Fibroblast of skin of back (primary cell): ENCODE results near the gene SLC7A1.
A peak's percentile ranks its signal among the peaks of the same experiment; 100 is the strongest.

Experiments
- DNase-seq: peaks from one replicate; pipeline ENCODE4 v3.0.0-alpha.2; 2013

The SLC7A1 gene

GRCh38 chr13:29508130-29508875 is 87.2 kb downstream of the SLC7A1 start:
- DNase-seq = peak; percentile 77

- no peak for DNase-seq
Measured at GRCh38 chr13:29507356-29507755, 88.1 kb downstream of the SLC7A1 start.

DNA sequence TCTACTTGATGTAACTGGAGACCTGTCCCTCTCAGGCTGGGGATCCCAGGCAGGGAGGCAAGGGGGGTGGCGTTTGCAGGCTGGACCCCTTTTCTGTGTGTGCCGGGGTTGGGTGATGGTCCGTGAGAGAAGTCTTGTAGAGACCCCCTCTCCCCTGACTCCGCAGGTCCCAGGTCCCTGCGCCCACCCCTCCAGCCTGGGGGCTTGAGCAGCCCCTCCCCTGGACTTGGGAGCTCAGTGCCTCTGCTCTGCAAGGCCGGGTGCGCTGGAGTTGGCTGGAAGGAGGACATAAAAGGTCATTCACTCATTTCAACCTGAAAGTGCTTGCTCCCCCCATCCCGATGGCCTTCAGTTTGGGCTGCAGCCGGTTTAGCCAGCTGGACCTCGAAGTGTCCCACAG is 89.5 kb downstream of the SLC7A1 start:
- no peak for DNase-seq

DNA sequence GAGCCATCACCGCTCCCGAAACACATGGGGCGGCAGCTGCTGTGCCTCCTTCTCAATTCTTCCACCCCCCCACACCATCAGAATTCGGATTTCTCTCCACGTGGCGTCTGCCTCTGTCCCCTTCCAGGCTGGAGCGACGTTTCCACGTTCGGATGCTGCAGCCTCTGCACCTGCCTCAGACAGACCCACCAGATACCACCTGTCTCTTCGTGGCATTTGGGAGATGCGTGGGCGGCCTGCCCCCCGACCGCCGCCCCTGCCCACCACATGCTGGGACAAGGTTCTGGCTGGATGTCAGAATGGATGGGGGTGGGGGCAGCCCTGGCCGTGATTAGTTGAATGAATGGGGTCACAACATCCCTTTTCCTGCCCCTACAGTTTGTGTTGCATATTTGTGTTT is 90.0 kb downstream of the SLC7A1 start:
- DNase-seq = no peak

GRCh38 chr13:29504691-29505090 is 90.8 kb downstream of the SLC7A1 start:
- no peak for DNase-seq

DNA sequence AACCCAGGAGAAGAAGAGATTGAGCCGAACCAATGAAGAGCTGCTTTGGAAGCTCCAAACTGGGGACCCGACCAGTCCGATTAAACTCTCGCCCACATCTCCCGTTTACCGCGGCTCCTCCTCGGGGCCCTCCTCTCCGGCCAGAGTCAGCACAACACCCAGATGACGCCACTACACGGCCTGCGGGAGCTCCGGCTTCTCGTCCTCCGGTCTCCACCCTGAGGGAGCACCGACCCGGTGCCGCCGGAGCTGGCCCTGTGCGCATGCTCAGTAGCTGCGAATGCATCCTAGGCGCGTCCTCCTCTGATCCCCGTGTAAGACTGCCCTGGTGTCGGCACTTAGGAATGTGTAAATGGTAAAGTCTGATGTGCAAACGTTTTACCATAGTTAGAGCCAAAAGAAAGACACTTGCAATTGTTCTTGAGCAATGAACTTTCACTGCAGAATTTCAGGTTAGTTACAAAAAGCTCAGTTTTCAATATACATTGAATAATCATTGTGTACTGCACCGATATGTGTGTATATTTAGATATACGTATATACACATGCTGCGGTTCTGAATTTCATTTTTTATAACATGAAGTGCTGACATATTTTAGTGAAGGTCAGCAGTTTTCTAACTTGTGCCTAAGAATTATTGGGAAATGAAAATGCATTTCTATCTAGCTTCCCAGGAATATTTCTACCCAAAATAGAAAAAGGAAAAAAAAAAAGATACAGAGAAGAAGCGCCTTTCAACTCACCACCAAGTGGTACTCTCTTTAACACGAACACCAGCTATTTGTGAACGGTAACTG is 92.2 kb downstream of the SLC7A1 start:
- peak; percentile 28 for DNase-seq

GRCh38 chr13:29502391-29503008 is 93.0 kb downstream of the SLC7A1 start:
- no peak for DNase-seq

DNA sequence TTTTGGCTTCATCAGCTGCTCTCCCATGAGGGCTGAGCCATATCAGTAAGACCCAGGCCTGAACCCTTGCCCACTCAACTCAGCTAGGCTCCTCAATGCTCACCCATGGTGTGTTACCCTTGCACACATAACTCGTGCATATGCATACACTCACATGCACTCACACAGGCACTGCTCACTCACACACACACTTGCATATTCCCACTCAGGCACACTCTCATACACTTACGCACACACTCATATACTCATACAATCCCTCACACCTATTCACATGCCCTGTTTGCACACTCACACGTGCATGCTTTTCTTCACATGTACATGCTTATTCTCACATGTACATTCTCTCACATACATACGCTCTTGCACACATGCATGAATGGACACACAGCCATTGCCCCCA is 93.8 kb downstream of the SLC7A1 start:
- no peak for DNase-seq

- DNase-seq = no peak
Measured at GRCh38 chr13:29500386-29500785, 95.1 kb downstream of the SLC7A1 start.

GRCh38 chr13:29499506-29500165 is 95.9 kb downstream of the SLC7A1 start:
- DNase-seq = no peak

- DNase-seq = no peak
Measured at GRCh38 chr13:29498426-29499040, 97.0 kb downstream of the SLC7A1 start.

GRCh38 chr13:29497137-29497654 is 98.3 kb downstream of the SLC7A1 start:
- peak; percentile 70 for DNase-seq

DNA sequence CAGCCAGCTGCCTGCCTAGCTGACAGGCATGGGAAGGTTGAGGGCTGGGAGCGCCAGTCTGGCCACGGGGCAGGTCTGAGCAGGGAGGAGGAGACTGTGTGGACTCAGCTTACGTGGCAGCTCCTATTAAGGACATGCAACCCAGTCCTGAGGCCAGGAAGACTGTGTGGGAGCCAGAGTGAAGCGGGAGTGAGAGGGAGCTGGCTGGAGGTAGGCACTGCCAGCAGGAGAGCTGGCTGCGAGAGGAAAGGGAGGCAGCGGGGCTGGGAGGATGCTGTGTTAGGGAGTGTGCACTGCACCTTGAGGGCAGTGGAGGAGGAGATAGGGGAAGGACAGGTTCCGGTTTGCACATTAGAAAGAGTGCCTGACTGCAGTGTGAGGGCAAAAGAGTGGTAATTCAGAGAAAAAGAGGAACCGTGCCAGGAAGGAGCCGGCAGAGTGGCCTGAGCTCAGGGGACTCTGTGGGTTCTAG is 99.2 kb downstream of the SLC7A1 start:
- DNase-seq = no peak

DNA sequence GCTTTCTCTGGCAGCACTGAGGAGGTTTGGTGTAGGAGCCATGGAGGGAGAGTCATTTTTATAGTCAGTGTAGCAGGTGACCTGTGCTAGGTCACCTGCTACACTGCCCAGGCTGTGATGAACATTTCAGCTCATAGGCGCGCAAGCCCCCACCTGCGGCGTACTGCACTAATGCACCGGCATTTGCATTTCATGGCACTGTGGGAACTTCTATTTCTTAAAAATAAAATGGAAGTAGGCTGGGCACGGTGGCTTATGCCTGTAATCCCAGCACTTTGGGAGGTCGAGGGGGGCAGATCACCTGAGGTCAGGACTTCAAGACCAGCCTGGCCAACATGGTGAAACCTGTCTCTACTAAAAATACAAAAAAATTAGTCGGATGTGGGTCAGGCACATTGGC is 101.0 kb downstream of the SLC7A1 start:
- DNase-seq = no peak

- no peak for DNase-seq
Measured at GRCh38 chr13:29493796-29494195, 101.7 kb downstream of the SLC7A1 start.

DNA sequence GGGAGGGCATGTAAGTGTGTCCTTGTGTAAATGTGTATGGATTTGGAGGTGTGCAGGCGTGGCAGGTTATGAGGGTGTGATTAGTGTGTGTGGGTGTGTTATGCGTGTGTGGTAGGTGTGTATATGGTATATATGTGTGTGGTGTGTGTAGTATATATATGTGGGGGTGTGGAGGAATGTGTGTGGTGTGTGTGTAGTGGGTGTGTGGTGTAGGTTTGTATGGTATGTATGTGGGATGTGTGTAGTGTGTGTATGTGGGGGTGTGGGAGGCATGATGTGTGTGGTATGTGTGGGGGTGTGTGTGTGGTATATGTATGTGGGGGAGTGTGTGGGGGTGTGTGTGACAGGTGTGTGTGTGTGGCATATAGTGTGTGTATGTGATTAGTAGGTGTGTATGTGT is 104.2 kb downstream of the SLC7A1 start:
- no peak for DNase-seq

DNA sequence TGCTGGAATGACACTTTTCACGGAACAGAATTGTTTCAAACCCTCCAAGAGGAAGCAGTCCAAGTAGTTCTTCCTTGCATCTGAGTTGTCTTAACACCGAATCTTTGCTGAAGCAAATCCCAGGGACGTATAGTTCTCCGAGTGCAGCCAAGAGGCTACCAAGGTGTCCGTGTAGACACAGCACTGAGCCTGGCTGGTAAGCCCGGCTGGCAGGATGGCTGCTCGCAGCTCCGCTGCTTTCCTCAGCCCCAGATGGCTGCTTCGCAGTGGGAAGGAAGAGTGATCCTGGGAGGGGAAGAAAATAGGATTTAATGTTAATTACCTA is 105.0 kb downstream of the SLC7A1 start:
- no peak for DNase-seq

DNA sequence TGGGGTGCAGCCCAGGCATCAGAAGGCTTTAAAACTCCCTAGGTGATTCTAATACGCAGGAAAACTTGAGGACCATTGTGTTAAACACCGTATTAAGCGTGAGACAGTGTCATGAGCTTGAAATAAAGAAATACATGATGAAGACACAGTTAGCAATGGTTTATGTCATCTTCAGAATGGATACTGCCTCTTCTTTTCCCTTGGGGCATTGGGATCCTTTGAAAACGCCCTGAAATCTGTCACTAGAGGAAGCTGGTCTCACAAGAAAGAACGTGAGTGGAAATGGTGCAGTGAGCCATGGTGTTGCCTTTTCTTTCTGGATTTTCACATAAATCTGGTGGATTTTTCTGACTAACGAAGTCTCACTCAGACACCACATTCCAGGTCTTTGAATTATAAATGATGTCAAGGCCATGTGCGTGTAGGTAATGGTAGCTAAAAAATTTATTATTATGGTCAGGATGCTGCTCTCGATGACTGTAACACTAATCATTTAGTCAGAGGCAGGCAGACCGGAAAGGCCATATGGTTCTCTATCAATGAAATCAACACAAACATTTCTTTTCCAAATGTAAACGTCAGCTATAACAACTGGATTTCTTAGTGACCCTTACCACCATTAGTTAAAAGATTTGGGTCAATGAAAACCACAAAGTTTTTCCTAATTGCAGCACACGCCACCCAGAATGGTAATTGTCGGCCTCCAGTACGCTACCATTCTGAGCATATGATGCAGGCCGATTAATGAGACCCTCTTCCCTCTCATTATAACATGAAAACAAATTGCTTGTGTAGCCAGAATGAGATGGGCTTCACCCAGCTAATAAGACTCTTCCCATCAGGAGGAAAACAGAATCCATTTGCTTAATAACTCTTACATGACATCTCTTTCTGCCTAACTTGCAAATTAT is 105.6 kb downstream of the SLC7A1 start:
- no peak for DNase-seq

DNA sequence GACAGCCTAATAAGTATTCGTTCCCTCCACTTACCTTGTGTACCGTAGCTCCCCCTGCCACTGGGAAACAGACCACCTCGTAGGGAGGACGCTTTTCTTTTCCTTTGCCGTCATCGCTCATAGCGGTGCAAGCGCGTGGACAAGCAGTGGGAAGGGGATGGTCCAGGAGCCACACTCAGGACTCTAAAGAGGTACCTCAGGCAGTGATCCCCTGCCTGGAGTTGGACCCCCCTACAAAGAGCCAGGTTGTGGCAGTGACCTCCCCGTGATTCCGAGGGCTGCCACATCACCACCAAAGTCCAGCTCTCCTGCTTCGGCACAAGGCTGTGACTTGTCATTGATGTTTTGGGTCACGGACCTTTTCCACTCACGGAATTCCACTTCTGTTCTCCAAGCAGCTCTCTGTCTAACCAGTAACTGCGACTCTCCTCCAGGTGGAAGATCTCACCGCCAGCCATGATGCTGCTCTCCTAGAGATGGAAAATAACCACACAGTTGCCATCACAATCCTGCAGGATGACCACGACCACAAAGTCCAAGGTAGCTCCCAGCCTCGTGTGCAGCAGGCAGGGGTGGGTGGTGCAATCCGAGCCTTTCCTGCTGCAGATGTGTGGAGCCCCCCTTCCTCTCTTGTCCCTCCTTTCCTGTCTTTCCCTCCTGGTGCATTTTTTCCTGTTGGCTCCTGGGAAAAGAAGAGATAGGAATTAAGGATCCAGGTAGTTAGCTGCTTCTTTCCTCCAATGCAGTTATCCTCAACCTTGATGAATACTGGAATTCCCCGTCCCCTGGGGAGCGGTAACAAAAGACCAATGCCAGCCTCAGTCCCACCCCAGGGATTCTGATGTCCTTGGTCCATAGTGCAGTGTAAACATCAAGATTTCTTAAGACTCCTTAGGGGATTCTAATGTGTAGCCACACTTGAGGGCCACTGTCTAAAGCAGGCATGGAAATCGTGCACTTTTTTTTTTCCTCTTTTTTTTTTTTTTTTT is 107.7 kb downstream of the SLC7A1 start:
- no peak for DNase-seq

- no peak for DNase-seq
Measured at GRCh38 chr13:29486551-29486950, 108.9 kb downstream of the SLC7A1 start.
